Measurements from ENCODE around the gene CSF1. TPM values are rescaled to one million over a fixed set of nuclear protein-coding genes. Genes with fewer than 3 reads are reported as not detected.

The CSF1 gene
- polyA plus RNA-seq, 1 donor (not counting 4 experiments of a cell fraction or from before 2014, with no cell fraction given): 1.8 TPM

DNA sequence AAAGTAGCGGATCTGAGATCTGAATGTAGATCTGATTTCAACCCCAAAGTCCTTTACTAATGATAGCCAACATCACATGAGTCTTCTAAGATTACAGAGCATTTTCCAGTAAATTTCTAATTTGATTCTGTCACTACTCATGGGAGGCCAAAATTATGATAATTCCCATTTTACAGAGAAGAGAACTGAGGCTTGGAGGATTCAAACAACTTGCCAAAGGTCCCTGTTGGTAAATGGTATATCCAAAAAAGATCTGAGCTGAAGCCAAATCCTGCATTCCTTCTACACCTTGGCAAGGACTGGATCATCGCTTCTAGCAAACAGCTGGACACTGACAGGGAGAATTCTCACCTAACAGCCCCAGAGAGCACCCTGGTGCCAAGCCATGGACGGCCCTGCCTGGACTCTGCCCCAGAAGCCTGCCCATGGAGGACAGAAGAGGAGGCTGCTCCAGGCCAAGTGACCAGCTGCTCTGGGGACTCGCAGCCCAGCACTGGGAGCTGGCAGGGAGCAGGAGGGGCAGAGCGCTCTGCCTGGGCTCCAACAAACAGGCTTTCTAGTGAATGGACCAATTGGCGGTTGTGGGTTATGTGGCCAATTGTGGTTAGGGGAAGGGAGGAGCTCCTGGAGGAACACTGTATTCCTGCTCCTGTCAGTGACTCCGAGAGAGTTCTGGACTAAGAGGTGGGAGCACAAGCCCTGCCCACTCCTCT lies 6.4 kb upstream of the CSF1 start:
- no peaks in the 10 kb centered on the region for H3K9me1 ChIP-seq (ENCODE audit: control insufficient read depth, extremely low read depth, insufficient read depth, low read length)
- no peak overlapping the region for H3K4me3 ChIP-seq (ENCODE audit: control insufficient read depth in 2 of 3, extremely low read depth in 1 of 3, insufficient read depth in 2 of 3, low read depth in 1 of 3, low read length in 3 of 3)
- dilution Hi-C loops (cut with MboI; ENCODE audit: extremely low pct_ligation_motif_present, low sequenced_read_pairs): no loop called here
- H3K27ac ChIP-seq (ENCODE audit: control insufficient read depth, insufficient read depth, low read length): no peak overlapping the region
- FAIRE-seq (no peak), DNase-seq (ENCODE audit: low read depth, low spot score) (no peak)
- no peaks in the 10 kb centered on the region for H3K36me3 ChIP-seq (ENCODE audit: control insufficient read depth in 2 of 2, extremely low read depth in 1 of 2, insufficient read depth in 2 of 2, low read length in 2 of 2)
- no peaks in the 10 kb centered on the region for H4K20me1 ChIP-seq (ENCODE audit: control insufficient read depth, extremely low read depth, insufficient read depth, low read length)
- H3K4me1 ChIP-seq (ENCODE audit: control insufficient read depth, extremely low read depth, insufficient read depth, low read length): peaks cover 9% of the 10 kb centered on the region
- no peak overlapping the region for H3K9ac ChIP-seq (ENCODE audit: control insufficient read depth, extremely low read depth, insufficient read depth, low read length)
- no peaks in the 10 kb centered on the region for H3K9me3 ChIP-seq (ENCODE audit: control insufficient read depth, low read depth, low read length)
- H3K79me2 ChIP-seq (ENCODE audit: control insufficient read depth, insufficient read depth, low read length): no peaks in the 10 kb centered on the region
- H2AFZ ChIP-seq (ENCODE audit: control insufficient read depth, low read length): no peak overlapping the region
- TF ChIP-seq, protein P1, sequence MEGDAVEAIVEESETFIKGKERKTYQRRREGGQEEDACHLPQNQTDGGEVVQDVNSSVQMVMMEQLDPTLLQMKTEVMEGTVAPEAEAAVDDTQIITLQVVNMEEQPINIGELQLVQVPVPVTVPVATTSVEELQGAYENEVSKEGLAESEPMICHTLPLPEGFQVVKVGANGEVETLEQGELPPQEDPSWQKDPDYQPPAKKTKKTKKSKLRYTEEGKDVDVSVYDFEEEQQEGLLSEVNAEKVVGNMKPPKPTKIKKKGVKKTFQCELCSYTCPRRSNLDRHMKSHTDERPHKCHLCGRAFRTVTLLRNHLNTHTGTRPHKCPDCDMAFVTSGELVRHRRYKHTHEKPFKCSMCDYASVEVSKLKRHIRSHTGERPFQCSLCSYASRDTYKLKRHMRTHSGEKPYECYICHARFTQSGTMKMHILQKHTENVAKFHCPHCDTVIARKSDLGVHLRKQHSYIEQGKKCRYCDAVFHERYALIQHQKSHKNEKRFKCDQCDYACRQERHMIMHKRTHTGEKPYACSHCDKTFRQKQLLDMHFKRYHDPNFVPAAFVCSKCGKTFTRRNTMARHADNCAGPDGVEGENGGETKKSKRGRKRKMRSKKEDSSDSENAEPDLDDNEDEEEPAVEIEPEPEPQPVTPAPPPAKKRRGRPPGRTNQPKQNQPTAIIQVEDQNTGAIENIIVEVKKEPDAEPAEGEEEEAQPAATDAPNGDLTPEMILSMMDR (optimal IDR thresholded peaks at IDR 0.05 in 1 of 3, IDR thresholded peaks at IDR 0.05 in 1 of 3, conservative IDR thresholded peaks at IDR 0.05 in 1 of 3; ENCODE audit: extremely low read depth in 1 of 3, insufficient read depth in 2 of 3, low read length in 3 of 3): no peak
- no peak for TF ChIP-seq EZH2 (IDR thresholded peaks at IDR 0.05; ENCODE audit: low read length)
- H3K4me2 ChIP-seq (ENCODE audit: control insufficient read depth, extremely low read depth, insufficient read depth, low read depth, low read length): no peak overlapping the region
- H3K27me3 ChIP-seq (ENCODE audit: control insufficient read depth, extremely low read depth, insufficient read depth, low read length): peaks cover 9% of the 10 kb centered on the region

DNA sequence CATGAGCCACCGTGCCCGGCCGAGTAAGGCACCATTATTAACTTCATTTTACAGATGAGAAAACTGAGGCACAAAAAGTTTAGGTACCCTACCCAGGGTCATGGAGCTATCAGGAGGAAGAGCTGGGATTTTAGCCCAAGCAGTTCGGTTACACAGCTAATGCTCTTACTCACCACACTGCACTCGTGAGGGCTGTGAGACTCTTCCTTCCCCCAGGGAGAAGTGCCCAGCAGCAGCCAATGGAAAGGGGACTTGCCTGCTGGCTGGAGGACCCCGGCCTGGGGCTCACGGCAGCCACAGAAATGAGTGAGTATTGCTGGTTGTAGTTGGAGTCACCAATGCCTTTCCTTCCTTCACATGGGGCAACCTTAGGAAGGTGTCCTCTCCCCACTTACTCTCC lies 5.2 kb upstream of the CSF1 start:
- Histone ChIP-seq H3K27me3 (ENCODE audit: control insufficient read depth, extremely low read depth, insufficient read depth, low read length) (peaks cover 12% of the 10 kb centered on the region), H3K4me2 (ENCODE audit: control insufficient read depth, extremely low read depth, insufficient read depth, low read depth, low read length) (no peak overlapping the region), H3K4me3 (ENCODE audit: control insufficient read depth in 2 of 3, extremely low read depth in 1 of 3, insufficient read depth in 2 of 3, low read depth in 1 of 3, low read length in 3 of 3) (no peak overlapping the region), H3K9me1 (ENCODE audit: control insufficient read depth, extremely low read depth, insufficient read depth, low read length) (no peaks in the 10 kb centered on the region), H2AFZ (ENCODE audit: control insufficient read depth, low read length) (no peak overlapping the region), H3K9me3 (ENCODE audit: control insufficient read depth, low read depth, low read length) (no peaks in the 10 kb centered on the region), H4K20me1 (ENCODE audit: control insufficient read depth, extremely low read depth, insufficient read depth, low read length) (no peaks in the 10 kb centered on the region), H3K4me1 (ENCODE audit: control insufficient read depth, extremely low read depth, insufficient read depth, low read length) (peaks cover 13% of the 10 kb centered on the region), H3K27ac (ENCODE audit: control insufficient read depth, insufficient read depth, low read length) (no peak overlapping the region), H3K79me2 (ENCODE audit: control insufficient read depth, insufficient read depth, low read length) (no peaks in the 10 kb centered on the region), H3K9ac (ENCODE audit: control insufficient read depth, extremely low read depth, insufficient read depth, low read length) (no peak overlapping the region), H3K36me3 (ENCODE audit: control insufficient read depth in 2 of 2, extremely low read depth in 1 of 2, insufficient read depth in 2 of 2, low read length in 2 of 2) (no peaks in the 10 kb centered on the region)
- TF ChIP-seq, protein P1 (optimal IDR thresholded peaks at IDR 0.05 in 1 of 3, IDR thresholded peaks at IDR 0.05 in 1 of 3, conservative IDR thresholded peaks at IDR 0.05 in 1 of 3; ENCODE audit: extremely low read depth in 1 of 3, insufficient read depth in 2 of 3, low read length in 3 of 3): no peak
- dilution Hi-C loops (cut with MboI; ENCODE audit: extremely low pct_ligation_motif_present, low sequenced_read_pairs): no loop called here
- no peak for FAIRE-seq
- no peak for DNase-seq (ENCODE audit: low read depth, low spot score)

Measured in keratinocyte (primary cell).